HG03558 (cell line): ENCODE results near the gene SHROOM1.

ENCODE experiments used
- ATAC-seq: cut with Tn5 transposase; IDR thresholded peaks from one replicate; pipeline ENCODE4 v1.9.1; 2021; ENCODE audit warnings: moderate number of reproducible peaks; ENCODE audit not compliant: unreplicated experiment; ENCODE audit errors: extremely low read depth

Gene SHROOM1

DNA sequence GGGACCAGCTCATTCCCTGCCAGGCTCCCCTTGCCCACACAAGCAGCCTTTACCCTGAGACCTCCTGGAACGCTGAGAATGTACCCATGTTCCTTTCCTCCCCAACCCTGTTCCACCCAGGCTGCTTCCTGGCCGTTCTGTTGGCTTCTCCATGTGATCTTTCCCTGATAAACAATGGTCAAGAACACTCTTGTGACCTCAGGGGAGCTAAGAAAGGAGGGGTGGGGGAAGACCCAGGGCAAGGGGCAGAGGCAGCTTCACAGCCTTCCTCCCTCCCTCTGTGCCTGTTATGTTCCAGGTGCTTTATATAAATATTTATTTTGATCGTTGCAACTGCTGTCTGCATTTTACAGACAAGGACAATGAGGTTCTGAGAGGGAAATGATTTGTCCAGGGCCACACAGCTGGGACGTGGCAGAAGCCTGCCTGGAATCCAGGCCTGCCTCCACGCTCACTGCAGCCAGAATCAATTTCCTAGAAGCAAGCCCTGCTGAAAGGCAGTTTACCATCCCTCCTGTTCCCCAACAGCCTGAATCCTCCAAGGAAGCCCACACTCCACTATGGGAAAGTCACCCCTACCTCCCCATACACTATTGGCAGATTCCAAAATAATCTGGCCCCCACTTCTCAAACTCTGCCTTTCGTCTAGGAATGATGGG, 3.9 kb downstream of the SHROOM1 start:
- no peak for ATAC-seq

DNA sequence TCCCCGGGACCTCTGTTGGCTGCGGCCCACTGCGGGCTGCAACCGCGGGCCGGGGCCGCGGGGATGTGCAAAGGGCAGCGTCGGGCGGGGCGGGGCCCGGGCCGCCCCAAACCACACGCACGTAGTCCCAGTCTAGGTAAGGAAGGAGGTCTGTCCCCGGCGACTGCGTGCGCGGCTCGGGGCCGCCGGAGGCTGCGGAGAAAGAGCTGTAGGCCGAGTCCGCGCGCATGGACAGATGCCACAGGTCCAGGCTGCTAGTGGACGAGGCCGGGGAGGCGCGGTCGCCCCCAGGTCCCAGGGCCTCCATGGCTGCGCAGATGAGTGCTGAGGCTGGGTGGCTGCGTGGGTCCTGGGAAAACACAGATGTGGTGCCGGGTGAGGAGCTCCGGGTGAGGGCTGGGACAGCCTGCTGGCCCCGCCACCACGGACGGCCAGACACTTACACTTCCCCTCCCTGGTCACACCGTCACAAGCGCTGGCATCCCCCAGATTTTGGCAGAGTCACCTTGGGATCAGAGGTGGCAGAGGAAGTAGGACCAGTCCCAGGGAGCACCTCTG, 4.5 kb downstream of the SHROOM1 start:
- no peak for ATAC-seq

DNA sequence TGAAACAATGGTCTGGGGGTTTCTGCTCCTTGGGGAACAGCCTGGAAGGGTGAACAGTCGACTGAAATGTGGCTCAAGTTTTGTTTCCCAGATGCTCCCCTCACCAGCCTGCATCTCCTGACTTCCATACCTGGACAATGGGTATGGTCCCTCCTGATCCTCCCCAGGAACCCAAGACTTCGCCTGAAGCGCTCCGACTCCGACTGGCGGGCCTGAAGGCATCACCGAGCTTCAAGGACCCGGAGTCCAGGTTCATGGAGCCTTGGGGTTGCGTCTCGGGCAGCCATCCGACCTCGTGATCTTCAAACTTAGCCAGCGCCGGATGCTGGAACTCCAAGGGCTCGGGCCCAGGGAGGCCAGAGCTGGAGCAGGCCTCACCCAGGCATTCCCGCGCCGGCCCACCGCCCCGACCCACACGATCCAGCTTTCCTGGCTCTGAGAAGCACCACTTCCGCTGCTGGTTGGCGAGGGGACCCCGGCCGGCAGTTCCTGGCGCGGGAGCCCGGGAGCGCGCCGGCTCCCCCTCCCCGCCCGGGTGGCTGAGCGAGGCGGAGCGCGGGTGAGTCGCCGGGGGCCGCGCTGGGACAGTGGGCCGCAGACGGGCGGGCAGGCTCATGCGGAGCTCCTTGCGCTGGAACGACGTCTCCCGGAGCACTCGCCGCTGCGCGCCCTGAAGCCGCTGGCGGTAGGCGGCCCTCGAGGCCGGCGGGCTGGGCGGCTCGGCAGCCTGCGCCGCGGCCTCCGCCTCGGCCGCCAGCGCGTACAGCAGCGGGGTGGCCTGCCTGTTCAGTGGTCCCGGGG, 5.2 kb downstream of the SHROOM1 start:
- no peak for ATAC-seq

DNA sequence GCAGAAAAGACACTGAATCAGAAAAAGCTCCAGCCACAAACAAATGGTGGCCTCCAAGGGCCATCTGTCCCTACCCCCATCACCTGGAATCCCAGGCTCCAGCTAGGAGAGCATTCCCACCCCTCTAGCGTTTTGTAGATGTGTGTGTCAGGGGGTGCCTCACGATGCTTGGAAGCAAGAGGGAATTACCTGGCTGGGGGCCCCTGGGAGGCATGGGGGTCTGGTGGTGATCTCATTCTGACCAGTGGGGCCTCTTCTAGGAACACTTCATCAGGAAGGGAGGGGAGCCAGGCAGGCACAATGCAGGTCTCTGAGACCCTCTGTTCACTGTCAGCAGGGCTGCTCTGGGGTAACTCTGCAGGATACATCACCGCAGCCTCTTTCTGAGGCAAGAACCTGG, 6.0 kb downstream of the SHROOM1 start:
- ATAC-seq = no peak

DNA sequence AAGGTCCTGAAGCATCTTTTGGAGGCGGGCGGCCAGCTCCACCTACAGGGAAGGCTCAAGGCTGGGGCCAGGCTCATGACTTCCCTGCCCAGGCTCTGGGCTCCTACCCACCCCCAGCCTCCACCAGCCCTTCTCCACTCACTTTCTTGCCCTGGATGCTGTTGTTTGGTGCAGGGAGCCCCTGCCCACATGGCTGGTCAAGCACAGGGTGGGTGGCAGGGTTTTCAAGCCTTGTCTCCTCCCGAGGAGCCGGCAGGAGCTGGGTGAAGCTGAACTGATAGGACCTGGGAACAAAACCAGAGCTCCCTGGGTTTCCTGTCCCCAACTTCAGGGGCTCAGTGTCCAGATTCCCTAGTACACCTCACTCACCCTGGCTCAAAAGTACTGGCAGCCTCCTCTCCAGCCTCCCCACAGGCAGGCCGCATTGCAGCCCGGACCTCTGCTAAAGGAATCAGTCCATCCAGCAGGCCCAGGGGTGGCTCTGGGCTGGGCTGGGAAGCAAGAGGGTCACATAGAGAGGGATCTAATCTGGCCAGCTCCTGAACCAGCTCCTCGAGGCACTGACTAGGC, 6.9 kb downstream of the SHROOM1 start:
- no peak for ATAC-seq

DNA sequence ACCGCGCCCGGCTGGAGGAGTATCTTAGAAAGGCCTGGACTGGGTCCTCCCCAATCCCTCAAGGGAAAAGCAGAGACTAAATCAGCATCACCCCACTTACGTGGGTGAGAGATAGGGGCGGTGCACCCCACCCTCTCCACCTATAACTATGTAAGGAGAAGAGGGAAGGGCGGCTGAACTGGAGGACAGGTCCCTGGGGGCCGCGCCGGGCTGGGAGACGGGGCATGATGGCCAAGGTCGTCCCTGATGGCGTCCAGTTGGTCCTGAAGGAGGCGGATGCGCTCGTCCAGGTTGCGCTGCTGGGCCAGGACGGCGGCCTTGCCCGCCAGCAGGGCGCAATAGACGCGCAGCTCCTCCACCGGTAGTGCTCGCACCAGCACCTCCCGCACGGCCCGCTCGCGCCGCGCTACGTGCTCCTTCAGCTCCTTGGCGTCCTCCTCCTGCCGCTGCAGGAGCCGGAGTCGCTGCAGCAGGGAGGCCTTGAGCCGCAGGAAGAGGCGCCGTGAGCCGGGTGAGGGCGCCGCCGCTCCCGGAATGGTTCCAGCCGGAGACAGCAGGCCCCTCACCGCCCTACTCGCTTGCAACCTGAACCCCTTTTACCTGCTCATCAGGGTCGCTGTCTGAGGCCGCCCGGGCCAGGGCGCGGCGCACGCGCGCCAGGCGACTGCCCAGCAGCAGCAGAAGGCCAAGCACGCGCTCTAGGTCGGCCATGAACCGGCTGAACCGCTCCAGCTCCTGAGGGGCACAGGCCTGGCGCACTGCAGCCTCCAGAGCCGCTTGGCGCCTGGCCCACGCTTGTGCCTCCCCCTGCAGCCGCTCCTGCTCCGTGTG, 7.6 kb downstream of the SHROOM1 start:
- ATAC-seq = no peak

DNA sequence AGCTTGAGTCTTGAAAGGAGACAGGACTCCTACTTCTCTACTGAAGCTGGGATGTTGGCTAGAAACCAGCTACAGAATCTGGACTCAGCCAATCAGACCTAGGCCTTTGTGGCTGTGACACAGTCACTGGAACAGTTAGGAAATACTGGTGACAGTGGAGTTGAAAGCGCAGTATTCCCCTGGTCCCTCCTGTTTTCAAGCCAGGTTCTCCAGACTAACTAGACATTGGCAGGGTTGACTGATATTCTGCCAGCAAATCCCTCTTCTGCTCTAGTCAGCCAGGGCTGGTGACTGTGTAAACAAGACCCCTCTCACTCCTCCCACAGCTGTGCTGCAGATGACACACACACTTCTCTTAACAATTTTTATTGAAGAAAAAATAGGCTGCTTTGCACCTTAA, 8.7 kb downstream of the SHROOM1 start:
- ATAC-seq = no peak

DNA sequence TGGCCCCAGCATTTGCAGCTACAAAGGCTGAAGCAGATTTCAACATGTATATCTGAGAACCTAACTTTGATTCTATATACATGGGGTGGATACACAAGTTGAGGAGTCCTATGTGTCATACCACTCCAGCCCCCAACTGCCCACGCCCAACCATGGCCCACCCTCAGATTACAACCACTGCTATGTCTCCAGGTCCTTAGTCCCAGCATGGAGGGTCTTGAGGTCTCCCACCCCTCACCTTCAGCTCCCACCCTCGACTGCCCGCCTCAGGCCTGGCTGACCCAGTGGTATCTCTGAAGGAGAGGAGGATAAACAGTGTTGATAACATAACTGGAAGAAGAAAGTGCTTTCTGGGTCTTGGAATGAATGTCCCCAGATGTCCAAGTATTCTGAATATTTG, 9.1 kb downstream of the SHROOM1 start:
- no peak for ATAC-seq

DNA sequence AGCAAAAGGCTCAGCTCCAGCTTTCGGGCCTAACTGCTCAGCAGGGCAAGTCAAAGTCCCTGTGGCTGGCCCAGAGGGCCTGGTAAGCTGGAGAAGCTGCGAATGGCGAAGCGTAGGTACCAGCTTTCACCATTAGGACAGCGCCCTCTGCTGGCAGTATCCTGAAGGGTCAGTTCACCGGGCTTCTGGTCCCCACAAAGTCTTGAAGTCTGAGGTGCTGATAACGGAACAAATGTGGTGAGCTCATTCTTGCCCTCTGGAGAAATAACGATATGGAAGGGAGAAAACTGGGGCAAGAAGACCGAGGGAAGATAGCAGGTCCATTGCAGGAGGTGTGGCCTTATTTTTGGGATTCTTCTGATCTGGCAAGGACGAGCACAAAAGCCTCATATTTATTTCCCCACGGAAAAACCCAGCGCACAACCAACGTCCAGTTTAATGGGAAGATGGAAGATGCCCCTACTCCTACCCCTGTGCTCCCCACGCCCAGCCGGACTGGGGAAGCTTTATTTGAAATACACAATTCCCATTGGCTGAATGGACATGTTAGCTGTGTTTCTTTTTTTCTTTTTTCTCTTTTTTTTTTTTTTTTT, 10.2 kb downstream of the SHROOM1 start:
- no peak for ATAC-seq

DNA sequence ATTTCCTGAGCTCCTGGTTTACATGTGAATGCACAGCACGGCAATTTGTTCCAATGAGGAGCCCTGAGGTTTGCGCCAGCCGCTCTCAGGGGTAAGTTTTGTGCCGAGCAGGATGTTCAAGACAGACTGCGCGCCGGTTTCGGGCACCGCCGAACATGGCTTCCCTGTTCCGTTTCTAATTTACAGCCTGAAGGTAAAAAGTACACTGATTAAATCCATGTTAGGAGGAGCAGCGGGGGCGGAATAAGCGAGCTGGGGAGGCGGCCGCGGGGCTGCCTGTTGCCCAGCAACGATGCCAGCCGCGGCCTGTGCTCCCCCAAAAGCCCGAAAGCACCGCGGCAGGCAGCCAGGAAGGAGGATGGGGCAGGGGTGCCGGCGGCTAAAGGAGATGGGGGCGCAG, 11.0 kb downstream of the SHROOM1 start:
- no peak for ATAC-seq

DNA sequence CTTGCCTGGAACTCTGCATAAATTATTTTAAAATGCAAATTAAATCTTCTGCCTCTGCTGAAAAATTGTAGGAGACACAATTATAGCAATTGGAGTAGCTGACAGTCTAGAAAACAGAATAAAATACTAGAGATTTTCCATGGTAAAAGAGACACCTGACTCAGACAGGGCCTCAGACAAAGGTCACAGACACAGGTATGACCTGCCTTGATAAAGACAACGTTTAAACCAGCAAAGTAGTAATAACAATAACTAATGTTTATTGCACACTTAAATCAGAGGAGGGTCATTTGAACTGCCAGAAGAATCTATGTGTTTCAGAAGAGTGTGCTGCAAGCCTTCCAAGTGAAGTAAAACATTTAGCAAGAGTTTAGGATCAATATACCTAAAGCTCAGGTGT, 13.4 kb downstream of the SHROOM1 start:
- ATAC-seq = no peak

DNA sequence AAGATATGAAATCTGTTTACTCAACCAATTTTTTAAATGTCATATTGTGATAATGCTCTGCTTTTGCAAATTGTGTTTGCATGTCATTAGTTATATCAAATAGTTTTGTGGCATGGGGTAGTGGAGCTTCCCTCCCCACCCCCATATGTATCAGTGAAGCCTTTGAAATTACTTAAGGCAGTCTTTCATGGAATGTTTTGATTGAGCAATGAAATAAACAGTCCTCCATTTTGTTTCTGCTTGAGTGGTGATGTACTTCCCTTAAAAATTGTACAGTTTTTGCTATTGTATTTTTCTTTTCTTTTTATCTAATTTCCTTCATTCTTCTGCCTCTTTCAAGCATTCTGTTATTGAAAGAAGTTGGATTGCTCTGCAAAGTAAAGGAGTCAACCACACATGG, 13.9 kb downstream of the SHROOM1 start:
- ATAC-seq = no peak

DNA sequence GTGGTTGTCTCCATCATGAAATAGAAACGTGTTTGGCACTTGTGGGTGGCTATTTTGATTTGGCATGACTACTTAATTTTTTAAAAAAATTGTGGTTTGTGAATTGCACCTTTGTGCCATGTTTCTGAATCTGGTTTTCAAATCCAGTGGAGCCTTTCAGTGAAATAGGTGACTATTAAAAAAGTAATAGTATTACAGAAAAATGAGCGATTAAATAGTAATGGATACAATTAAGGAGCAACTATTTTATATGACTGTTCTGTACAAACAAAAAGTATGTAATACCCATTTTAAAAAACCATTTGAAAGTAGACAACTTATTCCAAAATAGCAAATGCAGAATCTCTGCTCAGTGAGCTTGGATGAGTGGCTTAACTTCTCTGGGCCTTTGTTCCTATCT, 14.4 kb downstream of the SHROOM1 start:
- ATAC-seq = no peak

DNA sequence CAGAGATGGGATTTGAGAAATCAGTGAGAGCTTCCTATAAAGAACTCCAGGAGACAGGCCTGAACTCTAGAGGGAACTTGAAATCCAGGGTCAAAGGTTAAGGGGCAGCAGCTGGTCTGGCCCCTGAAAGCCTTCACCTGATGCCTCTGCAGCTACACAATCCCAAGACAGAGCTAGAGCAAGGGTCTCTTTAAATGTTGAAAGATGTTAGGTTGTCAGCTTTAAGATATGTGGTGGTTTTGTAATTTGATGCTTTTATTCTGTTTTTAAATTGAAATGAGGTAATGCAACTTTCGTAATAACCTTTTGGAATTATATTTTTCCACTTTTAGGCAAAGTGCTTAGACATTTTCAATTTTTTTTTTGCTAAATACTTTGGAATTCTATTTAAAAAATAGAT, 15.0 kb downstream of the SHROOM1 start:
- no peak for ATAC-seq

DNA sequence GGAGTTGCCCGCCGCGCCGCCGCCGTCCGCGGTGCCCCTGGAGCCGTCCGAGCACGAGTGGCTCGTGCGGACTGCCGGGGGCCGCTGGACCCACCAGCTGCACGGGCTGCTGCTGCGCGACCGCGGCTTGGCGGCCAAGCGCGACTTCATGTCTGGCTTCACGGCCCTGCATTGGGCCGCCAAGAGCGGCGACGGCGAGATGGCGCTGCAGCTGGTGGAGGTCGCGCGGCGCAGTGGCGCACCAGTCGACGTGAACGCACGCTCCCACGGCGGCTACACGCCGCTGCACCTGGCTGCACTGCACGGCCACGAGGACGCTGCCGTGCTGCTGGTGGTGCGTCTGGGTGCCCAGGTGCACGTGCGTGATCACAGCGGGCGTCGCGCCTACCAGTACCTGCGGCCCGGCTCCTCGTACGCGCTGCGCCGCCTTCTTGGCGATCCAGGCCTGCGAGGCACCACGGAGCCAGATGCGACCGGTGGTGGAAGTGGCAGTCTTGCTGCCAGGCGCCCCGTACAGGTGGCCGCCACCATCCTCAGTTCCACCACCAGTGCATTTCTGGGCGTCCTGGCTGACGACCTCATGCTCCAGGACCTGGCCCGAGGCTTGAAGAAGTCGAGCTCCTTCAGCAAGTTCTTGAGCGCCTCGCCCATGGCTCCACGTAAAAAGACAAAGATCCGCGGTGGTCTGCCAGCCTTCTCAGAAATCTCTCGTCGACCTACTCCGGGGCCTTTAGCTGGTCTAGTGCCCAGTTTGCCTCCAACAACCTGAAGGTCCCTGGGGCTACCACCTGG, 15.7 kb downstream of the SHROOM1 start:
- ATAC-seq = no peak

DNA sequence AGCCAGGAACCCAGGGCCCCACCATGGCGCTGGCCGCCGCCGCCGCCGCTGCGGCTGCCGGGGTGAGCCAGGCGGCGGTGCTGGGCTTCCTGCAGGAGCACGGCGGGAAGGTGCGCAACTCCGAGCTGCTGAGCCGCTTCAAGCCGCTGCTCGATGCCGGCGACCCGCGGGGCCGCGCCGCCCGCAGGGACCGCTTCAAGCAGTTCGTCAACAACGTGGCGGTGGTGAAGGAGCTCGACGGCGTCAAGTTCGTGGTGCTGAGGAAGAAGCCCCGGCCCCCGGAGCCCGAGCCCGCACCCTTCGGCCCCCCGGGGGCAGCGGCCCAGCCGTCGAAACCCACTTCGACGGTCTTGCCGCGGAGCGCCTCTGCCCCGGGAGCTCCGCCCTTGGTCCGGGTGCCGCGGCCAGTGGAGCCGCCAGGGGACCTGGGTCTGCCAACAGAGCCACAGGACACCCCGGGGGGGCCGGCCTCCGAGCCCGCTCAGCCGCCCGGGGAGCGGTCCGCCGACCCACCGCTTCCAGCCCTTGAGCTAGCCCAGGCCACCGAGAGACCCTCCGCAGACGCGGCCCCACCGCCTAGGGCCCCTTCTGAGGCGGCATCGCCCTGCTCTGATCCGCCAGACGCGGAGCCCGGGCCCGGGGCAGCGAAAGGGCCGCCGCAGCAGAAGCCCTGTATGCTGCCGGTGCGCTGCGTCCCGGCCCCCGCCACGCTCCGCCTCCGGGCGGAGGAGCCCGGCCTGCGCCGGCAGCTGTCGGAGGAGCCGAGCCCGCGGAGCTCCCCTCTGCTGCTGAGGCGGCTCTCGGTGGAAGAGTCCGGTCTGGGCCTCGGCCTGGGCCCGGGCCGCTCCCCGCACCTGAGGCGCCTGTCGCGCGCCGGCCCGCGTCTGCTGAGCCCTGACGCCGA, 16.6 kb downstream of the SHROOM1 start:
- no peak for ATAC-seq

DNA sequence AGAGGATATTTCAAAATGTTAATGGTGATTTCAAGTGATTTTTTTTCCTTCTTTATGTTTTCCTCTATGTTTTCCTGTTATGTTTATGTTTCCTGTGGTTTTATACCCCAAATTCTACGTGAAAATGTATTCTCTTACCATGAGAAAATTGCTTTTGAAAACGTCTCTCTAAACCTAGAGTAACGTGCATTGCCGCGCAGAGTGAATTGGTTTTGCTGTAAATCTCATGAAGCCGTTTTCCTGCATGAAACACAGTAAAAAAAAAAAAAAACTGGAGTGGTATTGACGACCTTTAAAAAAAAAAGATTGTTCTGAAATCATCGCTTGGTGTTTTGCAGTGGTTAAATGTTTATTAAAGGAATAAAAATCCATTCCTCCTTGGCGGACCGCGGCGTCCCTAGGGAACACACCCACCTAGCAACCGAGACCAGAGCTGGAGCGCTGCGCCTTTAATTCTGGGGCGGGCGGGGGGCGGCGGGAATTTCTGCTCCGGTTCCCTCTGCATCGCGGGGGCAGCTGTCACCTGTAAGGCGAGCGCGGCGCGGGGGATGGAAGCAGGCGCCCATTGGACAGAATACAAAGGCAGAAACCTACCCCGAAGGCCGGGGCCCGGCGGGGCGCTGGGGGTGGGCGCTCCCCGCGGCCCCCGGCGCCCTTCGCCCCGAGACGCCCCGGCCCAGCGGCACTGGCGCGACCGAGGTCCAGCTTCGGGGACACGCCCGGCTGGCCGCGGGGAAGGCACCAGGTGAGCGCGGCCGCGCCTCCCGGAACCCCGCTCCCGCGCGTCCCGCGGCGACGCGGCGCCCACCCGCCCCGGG, 17.5 kb downstream of the SHROOM1 start, which contains the start of gene SOWAHA:
Gene SOWAHA, plus strand, starts transcription at position 522 of the 818 bp plus-strand sequence. CDS start 320 bp downstream, outside the sequence.
- no peak for ATAC-seq
